HG03558 (cell line): ENCODE results near the gene CLVS2.

ENCODE experiments used
- ATAC-seq: cut with Tn5 transposase; IDR thresholded peaks from one replicate; pipeline ENCODE4 v1.9.1; 2021; ENCODE audit warnings: moderate number of reproducible peaks; ENCODE audit not compliant: unreplicated experiment; ENCODE audit errors: extremely low read depth

CLVS2 gene

DNA sequence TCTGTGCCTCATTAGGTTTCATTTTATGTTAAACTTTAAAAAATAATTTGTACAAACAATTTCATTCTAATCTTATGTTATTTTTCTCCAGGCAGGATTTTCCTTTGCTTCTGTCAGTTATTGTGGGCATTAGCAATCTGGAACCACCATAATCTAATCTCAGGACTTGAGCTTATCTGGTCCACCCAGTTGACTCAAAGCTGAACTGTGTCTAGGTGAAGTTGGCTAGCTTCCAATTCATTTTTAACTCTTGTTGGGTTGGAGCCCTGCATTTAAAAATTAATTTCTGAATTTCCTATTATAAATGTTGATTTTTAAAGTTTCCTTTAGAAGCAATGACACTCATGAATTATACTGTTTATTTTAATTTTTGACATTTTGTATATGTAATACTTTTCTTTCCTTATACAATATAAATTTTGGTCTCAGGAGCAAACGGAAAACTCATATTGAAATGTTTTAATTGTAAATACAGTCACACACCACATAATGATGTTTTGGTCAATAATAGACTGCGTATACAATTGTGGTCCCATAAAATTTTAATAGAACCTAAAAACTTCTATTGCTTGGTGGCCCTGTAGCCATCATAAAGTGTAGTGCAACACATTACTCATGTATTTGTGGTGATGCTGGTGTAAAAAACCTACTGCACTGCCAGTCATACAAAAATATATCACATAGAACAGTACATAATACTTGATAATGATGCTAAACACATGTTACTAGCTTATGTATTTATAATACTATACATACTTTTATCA is 121.3 kb downstream of the CLVS2 start:
- ATAC-seq, result no peak

DNA sequence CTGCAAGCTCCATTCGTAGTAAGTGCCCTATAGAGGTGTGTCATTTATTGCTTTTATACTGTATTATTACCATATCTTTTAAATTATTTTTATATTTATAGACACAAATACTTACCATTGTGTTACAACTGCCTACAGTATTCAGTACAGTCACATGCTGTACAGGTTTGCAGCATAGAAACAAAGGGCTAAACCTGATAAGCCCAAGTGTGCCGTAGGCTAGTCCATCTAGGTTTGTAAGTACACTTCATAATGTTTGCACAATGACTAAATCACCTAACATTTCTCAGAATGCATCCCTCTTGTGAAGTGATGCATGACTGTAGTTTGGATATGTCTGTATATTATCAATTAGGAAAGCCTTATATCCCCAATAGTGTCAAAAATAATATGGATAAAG is 122.8 kb downstream of the CLVS2 start:
- ATAC-seq, result no peak
